GM12873 (cell line): ENCODE data around the gene SEPTIN10.

Experiments used
- CTCF ChIP-seq: IDR thresholded peaks from 2 replicates; pipeline ENCODE4 v1.5.1; 2012; ENCODE audit warnings: low read depth, mild to moderate bottlenecking, moderate library complexity, low read length, control low read depth; ENCODE audit not compliant: insufficient read depth; ENCODE audit errors: missing control alignments

The SEPTIN10 gene

GRCh38 chr2:109513230-109513629 is 100.5 kb downstream of the SEPTIN10 start:
- TF ChIP-seq CTCF, result no peak

GRCh38 chr2:109512076-109512475 is 101.7 kb downstream of the SEPTIN10 start:
- TF ChIP-seq CTCF, result no peak

GRCh38 chr2:109511168-109511567 is 102.6 kb downstream of the SEPTIN10 start:
- TF ChIP-seq CTCF, result no peak

- peak; percentile 98 for TF ChIP-seq CTCF
These were observed 103.4 kb downstream of the SEPTIN10 start for GRCh38 chr2:109510136-109511028.

- no peak for TF ChIP-seq CTCF
These were observed 105.2 kb downstream of the SEPTIN10 start for GRCh38 chr2:109508556-109508955.

- no peak for TF ChIP-seq CTCF
These were observed 105.9 kb downstream of the SEPTIN10 start for GRCh38 chr2:109507828-109508227.

GRCh38 chr2:109507217-109507616 is 106.5 kb downstream of the SEPTIN10 start:
- no peak for TF ChIP-seq CTCF
